SJCRH30 (cell line): ENCODE results near the gene CACYBP. TPM values are rescaled to one million over a fixed set of nuclear protein-coding genes. Genes with fewer than 3 reads are reported as not detected.

Experiments
- DNase-seq, 2 experiments: peaks; one replicate each; pipeline ENCODE4 v3.0.0-alpha.2; 2015 to 2020
- H3K27ac ChIP-seq: fragments of 250-450 bp; sonication (Bioruptor Pico); 2 replicates; pipeline ENCODE4 v1.5.1; 2020; ENCODE audit warnings: mild to moderate bottlenecking, moderate library complexity
- H3K27me3 ChIP-seq: fragments of 250-450 bp; sonication (Bioruptor Pico); 2 replicates; pipeline ENCODE4 v1.5.1; 2020; ENCODE audit warnings: mild to moderate bottlenecking, moderate library complexity
- H3K36me3 ChIP-seq: fragments of 250-450 bp; sonication (Bioruptor Pico); 2 replicates; pipeline ENCODE4 v1.5.1; 2020; ENCODE audit warnings: mild to moderate bottlenecking, moderate library complexity
- H3K4me1 ChIP-seq: fragments of 250-450 bp; sonication (Bioruptor Pico); 2 replicates; pipeline ENCODE4 v1.5.1; 2020; ENCODE audit warnings: mild to moderate bottlenecking, moderate library complexity
- H3K4me3 ChIP-seq: fragments of 250-450 bp; sonication (Bioruptor Pico); 2 replicates; pipeline ENCODE4 v1.5.1; 2020; ENCODE audit warnings: mild to moderate bottlenecking, moderate library complexity
- H3K9me3 ChIP-seq: fragments of 250-450 bp; sonication (Bioruptor Pico); replicated peaks from 2 replicates; pipeline ENCODE4 v1.5.1; 2020; ENCODE audit warnings: mild to moderate bottlenecking, moderate library complexity
- total RNA-seq: library from RNA; depleted of rRNA; stranded (reverse); fragments of >200 nt; shearing (Covaris generic); gene quantifications from 2 replicates; pipeline ENCODE4 v1.2.3, GENCODE V29; 2014

Gene CACYBP
- total RNA-seq, 1 experiment from 2014 or later: 439 TPM

DNA sequence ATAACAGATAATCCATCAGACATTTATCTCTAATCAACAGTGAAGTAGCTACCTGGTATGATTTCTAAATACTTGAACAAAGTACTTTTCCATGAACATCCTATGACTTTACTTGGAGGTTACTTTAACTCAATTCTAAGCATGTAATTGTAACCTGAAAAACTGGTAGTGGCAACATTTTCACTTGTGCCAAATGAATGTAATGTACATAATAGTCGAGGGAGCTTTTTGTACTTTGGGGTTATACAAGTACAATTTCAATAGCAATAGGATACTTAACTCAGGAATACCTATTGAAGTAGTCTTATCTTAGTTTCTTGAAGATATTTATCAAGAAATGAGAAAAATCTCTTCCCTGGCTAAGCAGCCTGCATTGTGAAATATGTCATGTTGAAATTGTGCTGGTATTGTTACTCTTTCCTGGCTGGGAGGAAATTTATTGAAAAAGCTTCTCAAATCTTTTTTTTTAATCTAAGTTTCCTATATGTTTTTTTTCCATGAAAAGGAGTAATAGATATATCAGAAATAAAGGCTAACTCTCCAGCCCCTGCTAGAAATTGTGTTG is 33.7 kb upstream of the CACYBP start:
- Histone ChIP-seq H3K36me3 (no peaks in the 10 kb centered on the region), H3K27me3 (no peaks in the 10 kb centered on the region), H3K27ac (no peak overlapping the region), H3K4me3 (no peak overlapping the region), H3K4me1 (peaks cover 33% of the 10 kb centered on the region), H3K9me3 (no peaks in the 10 kb centered on the region)
- no peak for DNase-seq

DNA sequence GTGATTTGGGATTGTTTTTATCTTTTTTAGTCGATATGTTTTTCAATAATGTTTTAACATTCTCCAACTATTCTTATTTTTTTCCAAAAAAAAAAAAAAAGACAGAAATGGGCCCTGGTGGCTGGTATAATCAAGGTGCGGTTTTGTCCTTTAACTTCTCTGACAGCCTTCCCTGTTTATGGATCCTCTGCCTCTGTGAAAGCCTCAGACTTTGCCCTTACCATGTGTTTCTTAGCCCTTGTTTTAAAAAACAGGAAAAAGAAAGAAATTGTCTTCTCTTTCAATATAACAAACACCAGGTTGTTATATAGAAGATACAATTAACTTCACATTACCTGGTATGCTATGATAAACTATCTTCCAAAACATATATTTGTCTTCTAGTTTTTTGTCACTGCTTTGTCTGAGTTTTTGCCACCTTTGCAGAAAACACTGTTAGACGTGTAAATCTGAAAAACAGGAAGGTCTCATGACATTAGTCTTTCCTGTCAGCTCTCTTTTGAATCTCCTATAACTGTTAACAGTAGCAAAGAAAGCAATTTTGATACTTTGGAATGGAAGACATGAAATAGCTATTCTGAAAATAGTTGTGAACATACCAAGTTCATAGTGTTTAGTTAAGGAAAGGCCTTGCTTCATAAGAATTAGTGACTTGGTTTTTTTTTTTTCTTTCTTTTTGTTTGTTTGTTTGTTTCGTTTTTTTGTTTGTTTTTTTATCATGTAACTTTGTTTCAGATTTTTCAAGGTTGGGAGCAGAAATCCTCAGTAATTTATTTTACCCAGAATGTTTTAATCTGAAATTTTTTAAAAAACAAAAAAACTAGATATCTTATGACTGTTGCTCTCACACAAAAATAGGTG is 31.7 kb upstream of the CACYBP start:
- Histone ChIP-seq H3K27ac (no peak overlapping the region), H3K4me3 (no peak overlapping the region), H3K27me3 (no peaks in the 10 kb centered on the region), H3K4me1 (peaks cover 31% of the 10 kb centered on the region), H3K9me3 (no peaks in the 10 kb centered on the region), H3K36me3 (no peaks in the 10 kb centered on the region)
- no peak for DNase-seq

GRCh38 chr1:174968750-174969244 is 30.9 kb upstream of the CACYBP start:
- Histone ChIP-seq H3K4me3 (no peak overlapping the region), H3K36me3 (no peaks in the 10 kb centered on the region), H3K9me3 (no peaks in the 10 kb centered on the region), H3K27me3 (no peaks in the 10 kb centered on the region), H3K27ac (no peak overlapping the region), H3K4me1 (peaks cover 26% of the 10 kb centered on the region)
- DNase-seq: peak in 1 of 2 experiments; percentile 49

- H3K36me3 ChIP-seq: no peaks in the 10 kb centered on the region
- no peak overlapping the region for H3K4me3 ChIP-seq
- no peaks in the 10 kb centered on the region for H3K9me3 ChIP-seq
- no peaks in the 10 kb centered on the region for H3K27me3 ChIP-seq
- no peak for DNase-seq
- H3K27ac ChIP-seq: no peak overlapping the region
- H3K4me1 ChIP-seq: peaks cover 17% of the 10 kb centered on the region
Observed at GRCh38 chr1:174969977-174970376, 29.8 kb upstream of the CACYBP start.

DNA sequence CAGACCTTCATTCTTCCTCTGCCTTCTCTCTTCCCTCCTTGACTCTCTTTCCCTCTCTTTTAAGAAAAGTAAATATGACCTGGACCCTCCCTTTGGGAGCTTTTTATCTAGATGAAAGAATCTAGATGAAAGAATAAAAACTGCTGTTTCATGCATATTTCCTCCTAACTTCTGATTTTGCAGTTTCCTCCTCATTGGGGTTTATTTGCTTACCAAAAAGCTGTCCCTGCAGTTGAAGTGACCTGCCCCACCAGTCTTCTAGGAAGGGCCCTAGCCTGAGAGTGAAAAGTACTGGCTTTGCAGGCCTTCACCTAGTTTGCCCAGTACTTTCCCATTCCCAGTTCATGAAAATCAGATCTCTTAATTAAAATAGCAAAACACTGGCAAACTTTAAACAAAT is 28.3 kb upstream of the CACYBP start:
- no peak overlapping the region for H3K4me3 ChIP-seq
- H3K27ac ChIP-seq: no peak overlapping the region
- H3K4me1 ChIP-seq: peaks cover 17% of the 10 kb centered on the region
- H3K36me3 ChIP-seq: no peaks in the 10 kb centered on the region
- H3K27me3 ChIP-seq: no peaks in the 10 kb centered on the region
- DNase-seq: no peak
- H3K9me3 ChIP-seq: no peaks in the 10 kb centered on the region

DNA sequence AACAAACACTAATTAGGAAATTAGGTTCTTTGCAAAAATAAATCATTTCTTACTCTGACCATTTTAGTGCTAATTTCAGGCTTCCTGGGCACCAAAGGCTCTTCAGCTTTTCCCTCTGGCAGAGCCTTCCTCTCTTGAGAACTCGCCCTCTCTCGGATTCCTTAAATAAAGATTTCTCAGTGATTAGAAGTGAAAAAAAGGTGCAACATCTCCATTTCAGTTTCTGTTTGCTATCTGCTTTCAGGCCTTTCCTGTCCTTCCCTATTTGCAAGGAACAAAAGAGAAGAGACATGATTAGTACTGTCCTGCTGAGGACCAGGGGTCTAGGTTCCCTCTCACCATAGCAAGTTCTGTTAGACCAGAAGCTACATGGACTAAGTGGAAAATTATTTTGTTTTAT is 27.8 kb upstream of the CACYBP start:
- no peaks in the 10 kb centered on the region for H3K9me3 ChIP-seq
- no peaks in the 10 kb centered on the region for H3K36me3 ChIP-seq
- H3K4me3 ChIP-seq: no peak overlapping the region
- H3K27me3 ChIP-seq: no peaks in the 10 kb centered on the region
- DNase-seq: no peak
- H3K4me1 ChIP-seq: peaks cover 17% of the 10 kb centered on the region
- H3K27ac ChIP-seq: no peak overlapping the region

- H3K36me3 ChIP-seq: no peaks in the 10 kb centered on the region
- H3K4me3 ChIP-seq: no peak overlapping the region
- H3K27me3 ChIP-seq: no peaks in the 10 kb centered on the region
- H3K4me1 ChIP-seq: 0 out of 2 replicates have a peak, but pooled peaks cover 2% of the 10 kb centered on the region
- DNase-seq: no peak
- no peaks in the 10 kb centered on the region for H3K9me3 ChIP-seq
- no peak overlapping the region for H3K27ac ChIP-seq
Observed at GRCh38 chr1:174974711-174975119, 25.0 kb upstream of the CACYBP start.

- Histone ChIP-seq H3K9me3 (no peaks in the 10 kb centered on the region), H3K36me3 (no peaks in the 10 kb centered on the region), H3K4me1 (no peaks in the 10 kb centered on the region), H3K27ac (no peak overlapping the region), H3K4me3 (no peak overlapping the region), H3K27me3 (no peaks in the 10 kb centered on the region)
- DNase-seq: no peak
Observed at GRCh38 chr1:174975764-174976163, 24.0 kb upstream of the CACYBP start.

DNA sequence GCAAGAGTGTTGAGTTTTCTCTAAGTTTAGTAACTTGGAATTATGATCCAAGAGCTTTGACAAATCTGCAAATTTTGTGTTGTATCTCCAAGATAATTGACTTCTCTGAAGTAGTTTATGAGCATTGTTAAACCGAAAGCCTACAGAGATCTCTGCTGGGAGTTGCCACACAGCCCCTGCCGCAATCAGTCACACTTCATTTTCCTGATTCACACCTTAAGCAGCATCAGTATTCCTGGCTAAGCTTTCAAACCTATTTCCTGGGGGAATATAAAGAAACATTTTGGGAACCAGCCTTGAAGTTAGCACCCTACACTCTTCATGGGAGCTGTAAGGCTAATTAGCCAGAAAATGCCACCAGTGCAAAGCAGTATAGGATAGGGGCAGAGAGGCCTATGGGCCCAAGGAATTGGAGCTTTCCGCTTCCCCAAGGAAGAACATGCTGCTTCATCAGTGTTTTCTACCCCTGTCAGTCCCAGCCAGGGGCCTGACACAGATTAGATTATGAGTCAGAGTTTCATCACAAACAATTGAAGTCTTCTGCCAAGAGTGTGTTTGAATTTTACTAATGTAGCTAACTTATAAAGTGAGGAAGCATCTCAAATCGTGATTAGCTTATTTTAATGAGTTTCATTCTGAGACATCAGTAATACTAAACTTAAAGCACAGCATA is 23.2 kb upstream of the CACYBP start:
- Histone ChIP-seq H3K36me3 (no peaks in the 10 kb centered on the region), H3K4me3 (no peak overlapping the region), H3K27me3 (no peaks in the 10 kb centered on the region), H3K4me1 (no peaks in the 10 kb centered on the region), H3K9me3 (no peaks in the 10 kb centered on the region), H3K27ac (no peak overlapping the region)
- no peak for DNase-seq

DNA sequence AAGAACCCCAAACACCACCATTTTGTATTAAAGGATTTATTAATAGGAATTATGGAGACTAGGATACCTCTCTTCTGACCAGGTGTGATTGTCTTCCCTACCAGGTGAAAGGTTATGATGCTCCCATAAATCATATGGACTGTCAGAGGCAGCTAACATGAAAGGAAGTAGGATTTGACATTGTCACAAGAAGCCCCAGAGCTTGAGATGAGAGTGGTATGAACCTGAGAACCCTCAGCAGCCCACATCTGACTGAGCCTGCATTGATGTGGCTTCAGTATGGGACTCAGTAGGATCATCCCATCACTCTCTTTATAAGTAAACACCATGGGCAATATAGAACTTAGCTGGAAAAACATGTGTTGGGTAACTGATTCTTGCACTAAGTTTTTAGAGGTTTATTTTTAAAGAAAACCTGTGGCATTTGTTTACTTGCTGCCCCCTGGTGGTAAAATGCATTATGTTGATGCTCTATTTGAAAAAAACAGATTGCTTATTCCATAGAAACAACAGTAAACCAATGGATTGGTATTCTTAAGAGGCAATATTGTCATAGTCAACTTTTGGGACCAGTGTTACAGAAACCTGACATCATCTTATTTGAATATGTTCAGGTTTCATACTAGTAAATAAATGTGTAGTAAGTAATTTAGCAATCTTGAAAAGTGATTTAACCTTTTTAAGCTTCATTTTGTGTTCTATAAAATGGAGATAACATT is 16.6 kb upstream of the CACYBP start:
- no peaks in the 10 kb centered on the region for H3K36me3 ChIP-seq
- DNase-seq: peak; percentile 9 to 62
- H3K9me3 ChIP-seq: no peaks in the 10 kb centered on the region
- no peak overlapping the region for H3K4me3 ChIP-seq
- H3K27me3 ChIP-seq: no peaks in the 10 kb centered on the region
- H3K4me1 ChIP-seq: no peaks in the 10 kb centered on the region
- no peak overlapping the region for H3K27ac ChIP-seq

GRCh38 chr1:174984952-174985351 is 14.8 kb upstream of the CACYBP start:
- Histone ChIP-seq H3K27me3 (no peaks in the 10 kb centered on the region), H3K9me3 (no peaks in the 10 kb centered on the region), H3K27ac (no peak overlapping the region), H3K4me1 (no peaks in the 10 kb centered on the region), H3K36me3 (no peaks in the 10 kb centered on the region), H3K4me3 (no peak overlapping the region)
- DNase-seq: no peak

DNA sequence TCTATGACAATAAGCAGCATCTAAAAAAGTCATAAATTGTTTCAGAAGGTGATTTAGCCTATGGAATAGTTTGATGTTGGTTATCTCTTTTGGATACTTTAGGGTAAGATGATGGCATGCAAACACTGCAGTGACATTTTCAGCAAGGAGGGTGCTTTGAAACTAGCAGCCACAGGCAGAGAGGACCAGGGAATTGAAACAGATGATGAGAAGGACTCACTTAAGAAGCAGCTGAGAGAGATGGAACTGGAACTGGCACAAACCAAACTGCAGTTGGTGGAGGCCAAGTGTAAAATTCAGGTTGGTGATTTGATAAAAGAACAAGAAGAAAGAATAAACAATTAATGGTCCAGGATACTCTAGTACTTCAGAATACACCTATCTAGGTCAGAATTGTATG is 11.2 kb upstream of the CACYBP start:
- DNase-seq: no peak
- Histone ChIP-seq H3K36me3 (no peaks in the 10 kb centered on the region), H3K27ac (no peak overlapping the region), H3K9me3 (no peaks in the 10 kb centered on the region), H3K4me1 (no peaks in the 10 kb centered on the region), H3K4me3 (no peak overlapping the region), H3K27me3 (no peaks in the 10 kb centered on the region)

GRCh38 chr1:174988986-174989385 is 10.8 kb upstream of the CACYBP start:
- Histone ChIP-seq H3K27me3 (no peaks in the 10 kb centered on the region), H3K36me3 (no peaks in the 10 kb centered on the region), H3K4me1 (no peaks in the 10 kb centered on the region), H3K27ac (no peak overlapping the region), H3K4me3 (no peak overlapping the region), H3K9me3 (no peaks in the 10 kb centered on the region)
- DNase-seq: no peak

DNA sequence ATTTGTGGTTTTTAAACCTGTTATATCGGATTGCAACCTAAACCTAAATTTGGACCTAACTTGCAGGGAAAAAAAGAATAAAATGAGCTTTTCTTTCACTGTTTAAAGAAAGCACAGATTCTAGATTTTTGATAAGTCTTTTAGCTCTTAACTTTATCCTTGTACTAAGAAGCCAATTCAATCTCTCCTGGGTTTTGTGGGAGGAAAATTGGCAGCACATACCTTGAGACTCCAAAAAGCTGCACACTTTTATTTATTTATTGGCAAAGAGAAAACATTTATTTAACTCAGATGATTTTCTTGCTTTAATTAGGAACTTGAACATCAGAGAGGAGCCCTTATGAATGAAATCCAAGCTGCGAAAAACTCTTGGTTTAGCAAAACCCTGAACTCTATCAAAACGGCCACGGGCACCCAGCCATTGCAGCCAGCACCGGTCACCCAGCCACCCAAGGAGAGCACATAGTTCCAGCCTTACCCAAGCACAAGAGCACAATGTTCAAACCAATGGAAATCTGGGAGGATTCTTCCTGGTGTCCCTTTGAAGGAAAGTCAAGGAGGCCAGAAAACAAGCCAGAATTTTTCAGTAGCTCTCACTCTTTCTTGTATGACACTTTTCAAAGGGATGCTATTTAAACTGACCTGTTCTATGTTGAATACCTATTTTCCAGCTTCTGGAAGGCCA is 10.1 kb upstream of the CACYBP start:
- no peaks in the 10 kb centered on the region for H3K27me3 ChIP-seq
- no peaks in the 10 kb centered on the region for H3K9me3 ChIP-seq
- DNase-seq: no peak
- no peaks in the 10 kb centered on the region for H3K4me1 ChIP-seq
- no peaks in the 10 kb centered on the region for H3K36me3 ChIP-seq
- H3K4me3 ChIP-seq: no peak overlapping the region
- H3K27ac ChIP-seq: no peak overlapping the region
